G401.6 (cell line): Measurements from ENCODE around the gene USO1.
A peak's percentile ranks its signal among the peaks of the same experiment; 100 is the strongest.
"Not testable (repeated sequence)": the region's sequence is repeated elsewhere in the genome, so short reads cannot be mapped to it uniquely, and the experiment has no call there.

Source experiments
- FAIRE-seq: peaks from 2 replicates; lab custom pipeline; 2012; peaks lifted over from hg19 to GRCh38; lab: Jason Lieb, UNC

USO1 gene

GRCh38 chr4:75724066-75724866, at the start of gene USO1:
TSS of gene USO1 (plus strand) at chr4:75724577. CDS start at chr4:75724820, 243 bp downstream.
- FAIRE-seq, result peak; percentile 97

- no peak for FAIRE-seq
Observed at GRCh38 chr4:75675004-75675531, 49.3 kb upstream of the USO1 start.

- FAIRE-seq, result no peak
Observed at GRCh38 chr4:75678473-75678872, 45.9 kb upstream of the USO1 start.

GRCh38 chr4:75678965-75679364, 45.4 kb upstream of the USO1 start:
- no peak for FAIRE-seq

GRCh38 chr4:75679876-75680575, 44.4 kb upstream of the USO1 start:
- no peak for FAIRE-seq

GRCh38 chr4:75683482-75684155, 40.8 kb upstream of the USO1 start:
- no peak for FAIRE-seq

- FAIRE-seq, result no peak
Observed at GRCh38 chr4:75685546-75686189, 38.7 kb upstream of the USO1 start.

GRCh38 chr4:75686346-75686745, 38.0 kb upstream of the USO1 start:
- FAIRE-seq, result no peak

GRCh38 chr4:75687125-75687524, 37.3 kb upstream of the USO1 start:
- FAIRE-seq, result not testable (repeated sequence)

- not testable (repeated sequence) for FAIRE-seq
Observed at GRCh38 chr4:75692066-75692465, 32.3 kb upstream of the USO1 start.

GRCh38 chr4:75696071-75696470, 28.3 kb upstream of the USO1 start:
- FAIRE-seq, result no peak

GRCh38 chr4:75696581-75696980, 27.8 kb upstream of the USO1 start:
- FAIRE-seq, result no peak

- no peak for FAIRE-seq
Observed at GRCh38 chr4:75698162-75698962, 26.0 kb upstream of the USO1 start.

GRCh38 chr4:75698963-75699228, 25.5 kb upstream of the USO1 start:
- no peak for FAIRE-seq

GRCh38 chr4:75699299-75699698, 25.1 kb upstream of the USO1 start:
- FAIRE-seq, result no peak

GRCh38 chr4:75702919-75703411, 21.4 kb upstream of the USO1 start:
- no peak for FAIRE-seq

- FAIRE-seq, result no peak
Observed at GRCh38 chr4:75705198-75705977, 19.0 kb upstream of the USO1 start.

GRCh38 chr4:75708218-75708691, 16.1 kb upstream of the USO1 start:
- FAIRE-seq, result no peak

GRCh38 chr4:75710246-75710645, 14.1 kb upstream of the USO1 start:
- no peak for FAIRE-seq

GRCh38 chr4:75714011-75714410, 10.4 kb upstream of the USO1 start:
- no peak for FAIRE-seq

GRCh38 chr4:75714704-75715103, 9.7 kb upstream of the USO1 start:
- no peak for FAIRE-seq
